Measurements from ENCODE around the gene PHIP. TPM values are rescaled to one million over a fixed set of nuclear protein-coding genes. Genes with fewer than 3 reads are reported as not detected.

Gene PHIP
- 9.0 and 11.7 TPM in 2 replicates for total RNA-seq

DNA sequence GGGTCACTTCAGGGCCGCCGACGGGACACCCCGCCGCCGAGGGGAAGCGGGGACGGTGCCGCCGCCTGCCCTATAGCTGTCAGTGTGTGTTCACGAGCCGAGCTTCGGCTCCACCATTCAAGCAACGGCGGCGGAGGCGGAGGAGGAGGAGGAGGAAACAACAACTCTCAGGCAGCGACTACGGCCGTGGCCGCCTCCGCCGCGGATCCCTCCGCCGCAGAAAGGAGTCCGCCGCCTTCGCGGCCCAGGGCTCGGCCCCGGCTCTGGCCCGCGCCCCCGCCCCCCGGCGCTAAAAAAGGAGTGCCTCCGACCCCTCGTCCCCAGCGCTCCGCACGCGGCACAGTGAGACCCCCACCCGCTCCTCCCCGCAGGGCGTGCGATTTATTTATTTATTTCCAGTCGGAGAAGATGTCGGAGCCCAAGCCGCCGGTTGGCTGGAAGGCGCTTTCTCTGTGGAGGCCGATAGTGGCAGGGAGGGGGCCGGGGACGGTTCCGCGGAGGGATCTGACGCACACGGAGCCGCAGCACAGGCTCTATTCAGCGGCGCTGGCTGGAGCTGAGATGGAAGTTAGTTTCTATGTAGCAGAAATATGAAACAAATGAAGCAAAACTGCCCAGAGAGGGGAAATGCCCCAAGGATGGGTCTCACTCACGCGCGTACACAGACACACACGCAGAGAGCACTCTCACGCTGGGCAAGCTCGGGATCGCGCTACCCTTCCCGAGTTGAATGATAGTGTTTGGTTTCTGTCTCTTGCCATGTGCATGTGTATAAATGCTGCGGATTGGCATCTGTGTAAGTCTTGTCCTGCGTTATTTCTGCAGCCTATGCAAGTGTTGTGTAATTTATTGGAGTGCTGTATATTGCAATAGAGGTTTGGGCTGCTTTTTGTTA is at the start of gene PHIP:
TSS of gene PHIP (minus strand) at position 180 of the 895 bp plus-strand sequence. CDS start 186 bp downstream, outside the sequence.

Other genes starting within 250 kb of the PHIP start
- gene IRAK1BP1, start 210.7 kb downstream of the PHIP start, total RNA-seq, result 3.2 and 3.4 TPM in 2 replicates
- 42.2 and 44.0 TPM in 2 replicates for gene HMGN3, start 156.4 kb upstream of the PHIP start, total RNA-seq

Measured in mesangial cell (primary cell).